Measurements from ENCODE around the gene FOXC2. TPM values are rescaled to one million over a fixed set of nuclear protein-coding genes. Genes with fewer than 3 reads are reported as not detected.

Gene FOXC2
- total RNA-seq, 1 experiment from 2014 or later, result 14.9 TPM

GRCh38 chr16:86549893-86550190 is 16.8 kb upstream of the FOXC2 start:
- ATAC-seq (no peak), DNase-seq (ENCODE audit: low read depth, low spot score) (no peak)
- in situ Hi-C loops (cut with HindIII; ENCODE audit: low pct_unique_long_range_greater_than_20kb, low sequenced_read_pairs), result no loop called here
- intact Hi-C loops (cut with micrococcal nuclease; ENCODE audit: unreplicated experiment), result no loop called here
- TF ChIP-seq, protein P1, sequence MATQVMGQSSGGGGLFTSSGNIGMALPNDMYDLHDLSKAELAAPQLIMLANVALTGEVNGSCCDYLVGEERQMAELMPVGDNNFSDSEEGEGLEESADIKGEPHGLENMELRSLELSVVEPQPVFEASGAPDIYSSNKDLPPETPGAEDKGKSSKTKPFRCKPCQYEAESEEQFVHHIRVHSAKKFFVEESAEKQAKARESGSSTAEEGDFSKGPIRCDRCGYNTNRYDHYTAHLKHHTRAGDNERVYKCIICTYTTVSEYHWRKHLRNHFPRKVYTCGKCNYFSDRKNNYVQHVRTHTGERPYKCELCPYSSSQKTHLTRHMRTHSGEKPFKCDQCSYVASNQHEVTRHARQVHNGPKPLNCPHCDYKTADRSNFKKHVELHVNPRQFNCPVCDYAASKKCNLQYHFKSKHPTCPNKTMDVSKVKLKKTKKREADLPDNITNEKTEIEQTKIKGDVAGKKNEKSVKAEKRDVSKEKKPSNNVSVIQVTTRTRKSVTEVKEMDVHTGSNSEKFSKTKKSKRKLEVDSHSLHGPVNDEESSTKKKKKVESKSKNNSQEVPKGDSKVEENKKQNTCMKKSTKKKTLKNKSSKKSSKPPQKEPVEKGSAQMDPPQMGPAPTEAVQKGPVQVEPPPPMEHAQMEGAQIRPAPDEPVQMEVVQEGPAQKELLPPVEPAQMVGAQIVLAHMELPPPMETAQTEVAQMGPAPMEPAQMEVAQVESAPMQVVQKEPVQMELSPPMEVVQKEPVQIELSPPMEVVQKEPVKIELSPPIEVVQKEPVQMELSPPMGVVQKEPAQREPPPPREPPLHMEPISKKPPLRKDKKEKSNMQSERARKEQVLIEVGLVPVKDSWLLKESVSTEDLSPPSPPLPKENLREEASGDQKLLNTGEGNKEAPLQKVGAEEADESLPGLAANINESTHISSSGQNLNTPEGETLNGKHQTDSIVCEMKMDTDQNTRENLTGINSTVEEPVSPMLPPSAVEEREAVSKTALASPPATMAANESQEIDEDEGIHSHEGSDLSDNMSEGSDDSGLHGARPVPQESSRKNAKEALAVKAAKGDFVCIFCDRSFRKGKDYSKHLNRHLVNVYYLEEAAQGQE (IDR thresholded peaks at IDR 0.05; ENCODE audit: insufficient read depth in 1 of 2, low read depth in 2 of 2, low read length in 1 of 2), result no peak
- no peak for TF ChIP-seq POLR2AphosphoS5 (IDR thresholded peaks at IDR 0.05; ENCODE audit: low read depth, low read length)
- TF ChIP-seq SIN3A (IDR thresholded peaks at IDR 0.05; ENCODE audit: borderline replicate concordance, insufficient read depth, low read depth, low read length), result no peak
- no peak for TF ChIP-seq CTCF (IDR thresholded peaks at IDR 0.05)
- TF ChIP-seq TCF7L2 (IDR thresholded peaks at IDR 0.05; ENCODE audit: low read depth, low read length), result no peak
- peaks cover 8% of the 10 kb centered on the region for H3K36me3 ChIP-seq (ENCODE audit: control insufficient read depth, insufficient read depth, low read length)
- POLR2A ChIA-PET, result no interaction called here
- no TSS peak for BruUV-seq (replicated peaks)
- H3K4me1 ChIP-seq (ENCODE audit: control insufficient read depth, insufficient read depth, low read length), result no peaks in the 10 kb centered on the region
- CTCF ChIA-PET, result no interaction called here
- no peak overlapping the region for H3K27ac ChIP-seq (ENCODE audit: low read length)
- H3K27me3 ChIP-seq (ENCODE audit: control insufficient read depth, insufficient read depth, low read length), result no peaks in the 10 kb centered on the region
- no peaks in the 10 kb centered on the region for H3K9me3 ChIP-seq (ENCODE audit: control insufficient read depth, insufficient read depth, low read depth, low read length)
- no peak overlapping the region for H3K4me3 ChIP-seq (ENCODE audit: low read depth in 2 of 2, low read length in 2 of 2)

DNA sequence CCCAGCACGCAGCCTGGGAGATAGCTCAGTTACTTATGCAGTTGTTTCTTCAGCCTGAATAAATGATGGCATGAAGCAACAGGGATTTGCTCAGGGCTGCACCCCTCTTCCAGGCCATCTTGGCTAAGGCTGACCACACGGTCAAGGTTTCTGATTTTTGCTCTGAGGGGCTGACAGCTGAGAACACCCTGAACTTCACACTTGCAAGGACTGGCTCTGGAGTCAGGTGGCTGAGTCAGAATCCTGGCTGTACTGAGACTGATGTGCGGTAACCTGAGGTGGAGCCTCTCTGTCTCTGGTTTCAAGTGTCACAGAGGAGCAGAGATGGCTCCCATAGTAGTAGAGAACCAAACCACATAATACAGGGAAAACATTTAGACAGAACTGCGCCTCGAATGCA is 16.3 kb upstream of the FOXC2 start:
- CTCF ChIA-PET, result no interaction called here
- intact Hi-C loops (cut with micrococcal nuclease; ENCODE audit: unreplicated experiment), result no loop called here

More for the DNA sequence above, 16.3 kb upstream of the FOXC2 start:
- no peaks in the 10 kb centered on the region for H3K4me1 ChIP-seq (ENCODE audit: control insufficient read depth, insufficient read depth, low read length)
- ATAC-seq (no peak), DNase-seq (ENCODE audit: low read depth, low spot score) (no peak)
- H3K27ac ChIP-seq (ENCODE audit: low read length), result no peak overlapping the region
- POLR2A ChIA-PET, result no interaction called here
- H3K36me3 ChIP-seq (ENCODE audit: control insufficient read depth, insufficient read depth, low read length), result peaks cover 8% of the 10 kb centered on the region
- BruUV-seq (replicated peaks), result no TSS peak
- no peak overlapping the region for H3K4me3 ChIP-seq (ENCODE audit: low read depth in 2 of 2, low read length in 2 of 2)
- in situ Hi-C loops (cut with HindIII; ENCODE audit: low pct_unique_long_range_greater_than_20kb, low sequenced_read_pairs), result no loop called here
- H3K9me3 ChIP-seq (ENCODE audit: control insufficient read depth, insufficient read depth, low read depth, low read length), result no peaks in the 10 kb centered on the region
- TF ChIP-seq SIN3A (IDR thresholded peaks at IDR 0.05; ENCODE audit: borderline replicate concordance, insufficient read depth, low read depth, low read length), result no peak
- TF ChIP-seq POLR2AphosphoS5 (IDR thresholded peaks at IDR 0.05; ENCODE audit: low read depth, low read length), result no peak
- no peak for TF ChIP-seq CTCF (IDR thresholded peaks at IDR 0.05)
- TF ChIP-seq TCF7L2 (IDR thresholded peaks at IDR 0.05; ENCODE audit: low read depth, low read length), result no peak
- TF ChIP-seq, protein P1 (IDR thresholded peaks at IDR 0.05; ENCODE audit: insufficient read depth in 1 of 2, low read depth in 2 of 2, low read length in 1 of 2), result no peak
- H3K27me3 ChIP-seq (ENCODE audit: control insufficient read depth, insufficient read depth, low read length), result no peaks in the 10 kb centered on the region

Data from Panc1 (cell line).